Activated CD8-positive, alpha-beta memory T cell treated with anti-CD3 and anti-CD28 coated beads for 36 hours (primary cell): ENCODE measurements around the gene GINS1. TPM values are rescaled to one million over a fixed set of nuclear protein-coding genes. Genes with fewer than 3 reads are reported as not detected.
"Not testable (repeated sequence)": the region's sequence is repeated elsewhere in the genome, so short reads cannot be mapped to it uniquely, and the experiment has no call there.

Experiments
- CTCF ChIA-PET: fragments of 350-600 bp; sonication (Branson Sonifier 250); formaldehyde crosslinking; loops from one replicate; lab custom pipeline; 2021; ENCODE audit warnings: antibody characterized with exemption; lab: Charles Lee
- POLR2A ChIA-PET: fragments of 350-600 bp; sonication (Branson Sonifier 250); formaldehyde crosslinking; loops from one replicate; lab custom pipeline; 2021; ENCODE audit warnings: antibody characterized with exemption; lab: Charles Lee
- total RNA-seq, 2 experiments: library from RNA; stranded (reverse); gene quantifications; one replicate each; pipeline ENCODE4 v1.2.3, GENCODE V29; 2021

GINS1 gene
- total RNA-seq, 2 experiments from 2014 or later, result 32.9 to 35.2 TPM

DNA sequence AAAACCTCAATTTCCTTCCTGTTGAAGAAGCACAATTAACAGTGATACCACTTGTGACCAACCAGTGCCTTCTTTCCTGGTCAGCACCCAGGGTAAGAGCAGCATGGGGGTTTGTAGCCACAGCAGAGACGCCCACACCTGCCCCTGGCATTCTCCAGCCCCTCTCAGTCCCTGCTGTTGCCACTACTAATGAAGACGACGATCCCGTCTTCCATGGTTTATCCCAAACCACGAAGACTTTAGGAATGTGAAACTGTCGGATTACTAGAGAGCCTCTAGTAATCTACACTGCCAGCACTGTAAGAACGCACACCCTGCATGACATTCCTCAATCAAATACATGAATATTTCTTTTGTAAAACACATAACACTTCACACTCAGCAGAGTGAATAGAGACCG is 60.0 kb downstream of the GINS1 start:
- POLR2A ChIA-PET, result no interaction called here
- CTCF ChIA-PET, result no interaction called here

- POLR2A ChIA-PET, result no interaction called here
Measured at GRCh38 chr20:25468126-25469075, 60.9 kb downstream of the GINS1 start.

DNA sequence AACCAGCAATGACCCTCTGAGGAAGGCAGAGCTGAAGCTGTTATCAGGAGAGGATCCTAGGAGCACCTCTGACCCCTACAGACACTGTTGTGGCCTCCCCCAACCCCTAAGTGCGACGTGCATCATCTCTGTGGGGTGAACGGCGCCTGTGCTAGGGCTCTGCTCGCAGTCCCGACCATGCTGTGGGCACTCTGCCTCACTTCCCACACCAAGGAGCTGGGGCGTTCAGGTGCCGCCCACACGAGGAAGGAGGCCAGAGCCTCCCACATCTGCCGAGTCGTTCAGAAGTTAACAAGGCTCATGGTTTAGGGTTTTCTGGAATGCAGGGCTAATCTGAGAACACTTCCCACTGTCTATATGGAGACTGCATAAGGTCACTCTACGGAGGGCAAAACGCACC is 62.1 kb downstream of the GINS1 start:
- POLR2A ChIA-PET, result no interaction called here
- CTCF ChIA-PET, result no interaction called here

More at GRCh38 chr20:25468126-25469075, 60.9 kb downstream of the GINS1 start:
- CTCF ChIA-PET, result no interaction called here

GRCh38 chr20:25470045-25470444 is 62.6 kb downstream of the GINS1 start:
- POLR2A ChIA-PET, result no interaction called here
- CTCF ChIA-PET, result no interaction called here

GRCh38 chr20:25471020-25471419 is 63.5 kb downstream of the GINS1 start:
- ChIA-PET CTCF (interaction anchor here (1.2 kb wide), 1 partner anchor 8 kb away, joined by 3 read pairs; no protein-coding TSS in a partner anchor), POLR2A (no interaction called here)

DNA sequence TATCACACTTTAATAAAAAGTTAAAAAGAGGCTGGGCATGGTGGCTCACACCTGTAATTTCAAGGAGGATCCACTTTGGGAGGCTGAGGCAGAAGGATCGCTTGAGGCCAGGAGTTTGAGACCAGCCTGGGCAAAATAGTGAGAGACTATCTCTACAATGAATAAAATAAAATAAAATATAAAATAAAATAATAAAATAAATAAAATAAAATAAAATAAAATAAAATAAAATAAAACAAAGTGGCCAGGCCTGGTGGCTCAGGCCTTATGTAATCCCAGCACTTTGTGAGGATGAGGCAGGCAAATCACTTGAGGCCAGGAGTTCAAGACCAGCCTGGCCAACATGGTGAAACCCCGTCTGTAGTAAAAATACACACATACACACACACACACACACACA is 65.8 kb downstream of the GINS1 start:
- POLR2A ChIA-PET, CTCF ChIA-PET: not testable (repeated sequence)

DNA sequence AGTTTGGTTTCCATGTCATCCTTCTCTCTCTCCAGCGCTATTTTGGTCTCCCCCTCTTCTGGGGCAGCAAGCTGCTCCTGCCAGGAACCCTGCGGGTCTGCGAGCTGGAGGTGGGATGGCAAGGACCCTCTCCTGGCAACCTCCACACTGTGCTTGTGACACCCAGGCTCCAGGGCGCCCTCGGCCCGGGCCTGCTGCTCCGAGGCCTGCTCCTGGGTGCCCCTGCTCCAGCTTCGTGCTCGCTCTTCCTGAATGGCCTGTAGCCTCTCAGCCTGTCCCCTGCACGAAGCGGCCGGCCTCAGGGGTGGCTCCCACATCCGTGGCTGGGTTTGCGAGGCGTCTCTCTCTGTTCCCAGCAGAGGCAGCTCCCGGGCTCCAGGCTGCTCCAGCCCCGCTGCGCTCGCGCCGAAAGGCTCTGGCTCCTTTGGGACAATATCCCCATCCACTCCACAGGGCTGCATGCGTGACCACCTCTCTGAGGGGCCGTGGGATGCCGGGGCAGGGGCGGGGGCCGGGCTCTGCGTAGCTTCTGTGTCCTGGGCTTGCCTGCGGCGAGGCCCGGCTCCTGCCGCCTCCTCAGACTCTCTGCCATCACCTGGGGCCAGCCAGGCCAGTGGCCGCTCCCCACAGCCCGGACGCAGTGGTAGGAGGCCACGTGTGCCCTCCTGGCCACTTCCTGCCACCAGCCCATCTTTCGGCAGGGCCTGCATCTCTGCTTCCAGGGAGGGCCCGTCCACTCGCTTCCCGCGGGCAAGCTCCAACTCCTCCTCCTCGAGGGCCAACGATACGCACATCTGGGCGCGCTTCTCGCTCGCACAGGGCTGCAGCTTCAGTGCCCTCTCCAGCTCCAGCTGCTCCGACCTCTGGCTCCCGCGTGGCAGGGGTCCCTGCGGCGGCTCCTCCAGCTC is 68.9 kb downstream of the GINS1 start:
- CTCF ChIA-PET, result no interaction called here
- POLR2A ChIA-PET, result no interaction called here

DNA sequence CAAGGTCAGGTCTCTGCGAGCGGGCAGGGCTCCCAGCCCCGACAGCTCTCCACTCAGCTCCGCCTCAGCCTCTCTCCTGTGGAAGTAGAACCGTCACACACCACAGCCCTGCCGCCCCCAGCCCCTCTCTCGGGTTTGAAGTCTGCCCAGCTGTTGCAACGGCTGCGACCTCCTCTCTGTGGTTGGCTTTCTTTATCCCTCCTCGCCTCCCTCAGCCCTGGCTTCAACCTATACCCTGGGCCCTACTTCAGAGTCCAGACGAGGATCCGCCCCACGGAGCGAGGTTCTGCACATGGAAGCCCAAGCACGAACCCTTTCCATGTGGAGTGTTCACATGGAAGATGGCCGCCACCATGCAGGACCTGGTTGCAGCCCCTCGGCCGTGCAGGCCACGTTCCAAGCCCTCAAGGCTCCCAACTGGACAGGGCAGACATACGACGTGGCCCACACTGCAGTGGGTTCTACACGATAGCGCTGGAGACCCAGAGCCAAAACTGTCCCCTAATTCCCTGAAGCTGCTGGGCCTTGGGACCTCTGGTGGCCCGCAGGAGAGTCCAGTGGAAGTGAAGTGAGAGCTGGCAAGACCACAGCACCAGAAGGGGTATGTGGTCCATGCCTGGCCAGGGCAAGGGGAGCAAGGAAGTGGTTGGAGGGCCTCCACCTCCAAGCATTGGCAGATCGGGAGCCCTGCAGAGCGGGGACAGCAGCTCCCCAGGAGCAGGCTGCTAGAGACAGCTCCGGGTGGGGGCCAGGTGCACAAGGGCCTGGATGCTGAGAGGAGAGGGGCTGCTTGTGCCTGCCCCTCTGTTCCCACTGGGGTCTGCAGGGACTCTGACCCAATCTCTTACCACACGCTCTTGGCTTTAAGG is 69.8 kb downstream of the GINS1 start:
- POLR2A ChIA-PET, result no interaction called here
- CTCF ChIA-PET, result no interaction called here

- ChIA-PET CTCF (no interaction called here), POLR2A (no interaction called here)
Measured at GRCh38 chr20:25478889-25479568, 71.6 kb downstream of the GINS1 start.

DNA sequence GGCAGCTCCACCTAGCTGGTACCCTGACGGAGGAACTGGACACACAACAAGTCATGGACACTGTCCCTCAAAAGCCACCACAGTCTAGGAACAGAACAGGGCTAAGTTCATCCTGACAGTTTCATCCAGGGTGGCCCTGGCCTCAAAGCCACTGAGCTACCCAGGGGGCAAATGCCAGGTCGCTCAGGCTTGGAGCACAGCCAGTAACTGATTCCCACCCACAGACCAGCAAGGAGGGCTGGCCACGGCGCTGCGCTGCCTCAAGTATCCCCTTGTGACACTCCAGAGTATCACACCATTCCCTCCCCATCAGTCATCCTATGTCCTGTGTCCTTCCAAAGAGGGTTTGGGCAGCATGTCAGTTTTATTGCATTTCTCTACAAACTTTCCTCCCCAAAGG is 72.2 kb downstream of the GINS1 start:
- ChIA-PET CTCF (no interaction called here), POLR2A (no interaction called here)

GRCh38 chr20:25480156-25480555 is 72.7 kb downstream of the GINS1 start:
- POLR2A ChIA-PET, result no interaction called here
- CTCF ChIA-PET, result no interaction called here

- POLR2A ChIA-PET, result no interaction called here
Measured at GRCh38 chr20:25480797-25481196, 73.3 kb downstream of the GINS1 start.

GRCh38 chr20:25481235-25481917 is 73.9 kb downstream of the GINS1 start:
- ChIA-PET POLR2A (no interaction called here), CTCF (no interaction called here)

More at GRCh38 chr20:25480797-25481196, 73.3 kb downstream of the GINS1 start:
- CTCF ChIA-PET, result no interaction called here

DNA sequence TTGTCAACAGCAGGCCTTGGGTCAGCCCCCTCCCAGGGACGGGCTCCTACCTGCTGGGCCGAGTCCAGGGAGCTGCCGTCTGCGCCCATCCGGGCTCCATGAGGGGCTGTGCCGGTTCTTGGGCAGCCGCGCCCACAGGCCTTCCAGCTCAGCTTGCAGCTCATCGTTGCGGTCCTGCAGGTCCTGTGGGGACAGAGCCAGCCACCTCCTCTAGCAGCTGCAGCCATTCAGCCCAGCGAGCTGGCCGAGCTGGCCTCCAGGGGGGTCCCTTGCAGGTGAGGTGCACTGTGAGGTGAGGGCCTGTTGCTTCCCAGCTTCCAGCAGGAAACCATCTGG is 74.4 kb downstream of the GINS1 start:
- ChIA-PET POLR2A (no interaction called here), CTCF (no interaction called here)

- ChIA-PET CTCF (no interaction called here), POLR2A (no interaction called here)
Measured at GRCh38 chr20:25483431-25484132, 76.1 kb downstream of the GINS1 start.

- CTCF ChIA-PET, result no interaction called here
- POLR2A ChIA-PET, result no interaction called here
Measured at GRCh38 chr20:25484224-25484846, 76.9 kb downstream of the GINS1 start.

- ChIA-PET POLR2A (no interaction called here), CTCF (no interaction called here)
Measured at GRCh38 chr20:25484911-25485511, 77.5 kb downstream of the GINS1 start.
